SHP77 (cell line): ENCODE data around the gene DUOXA2.
"Not testable (repeated sequence)": the region's sequence is repeated elsewhere in the genome, so short reads cannot be mapped to it uniquely, and the experiment has no call there.

ENCODE experiments used
- DNase-seq, 2 experiments: peaks; one replicate each; lab custom pipeline; 2025; lab: John Stamatoyannopoulos, UW

The DUOXA2 gene

GRCh38 chr15:45095661-45096060 lies 18.5 kb upstream of the DUOXA2 start:
- no peak for DNase-seq

GRCh38 chr15:45097466-45097865 lies 16.7 kb upstream of the DUOXA2 start:
- DNase-seq: no peak

- DNase-seq: no peak
These were observed 14.5 kb upstream of the DUOXA2 start for GRCh38 chr15:45099549-45100165.

- no peak for DNase-seq
These were observed 13.1 kb upstream of the DUOXA2 start for GRCh38 chr15:45100884-45101625.

- no peak for DNase-seq
These were observed 12.4 kb upstream of the DUOXA2 start for GRCh38 chr15:45101749-45102148.

- no peak for DNase-seq
These were observed 11.9 kb upstream of the DUOXA2 start for GRCh38 chr15:45102226-45102625.

- not testable (repeated sequence) for DNase-seq
These were observed 10.0 kb upstream of the DUOXA2 start for GRCh38 chr15:45104170-45104569.

- DNase-seq: no peak
These were observed 8.5 kb upstream of the DUOXA2 start for GRCh38 chr15:45105586-45105985.

- no peak for DNase-seq
These were observed 7.9 kb upstream of the DUOXA2 start for GRCh38 chr15:45106002-45106790.

- no peak for DNase-seq
These were observed 6.0 kb upstream of the DUOXA2 start for GRCh38 chr15:45107941-45108630.

- DNase-seq: no peak
These were observed 3.8 kb upstream of the DUOXA2 start for GRCh38 chr15:45110256-45110820.

- no peak for DNase-seq
These were observed 2.6 kb upstream of the DUOXA2 start for GRCh38 chr15:45111390-45112142.

GRCh38 chr15:45112143-45112590 lies 2.0 kb upstream of the DUOXA2 start:
- DNase-seq: no peak

- DNase-seq: no peak
These were observed 1.3 kb upstream of the DUOXA2 start for GRCh38 chr15:45112591-45113379.

- no peak for DNase-seq
These were observed 641 bp upstream of the DUOXA2 start for GRCh38 chr15:45113380-45113990.

- no peak for DNase-seq
These were observed 592 bp downstream of the DUOXA2 start for GRCh38 chr15:45114751-45115085.

- no peak for DNase-seq
These were observed 1.2 kb downstream of the DUOXA2 start for GRCh38 chr15:45115312-45115820.

GRCh38 chr15:45116006-45116481 lies 1.9 kb downstream of the DUOXA2 start:
- no peak for DNase-seq

GRCh38 chr15:45116482-45117307 lies 2.6 kb downstream of the DUOXA2 start:
- DNase-seq: no peak
